Neural crest cell (in vitro differentiated cells): ENCODE measurements around the gene C20orf96. TPM values are rescaled to one million over a fixed set of nuclear protein-coding genes. Genes with fewer than 3 reads are reported as not detected.
A peak's percentile ranks its signal among the peaks of the same experiment; 100 is the strongest.

Experiments
- DNase-seq: peaks from one replicate; pipeline ENCODE4 v3.0.0; 2021; ENCODE audit warnings: low read depth, mixed read lengths, low spot score
- H3K27ac Mint-ChIP-seq: one replicate; pipeline ENCODE4 v1.8.0; 2021; ENCODE audit warnings: mild to moderate bottlenecking, mixed read lengths; ENCODE audit not compliant: unreplicated experiment
- H3K27me3 Mint-ChIP-seq: 2 replicates; pipeline ENCODE4 v1.8.0; 2021; ENCODE audit warnings: low read depth, mild to moderate bottlenecking, mixed read lengths
- H3K36me3 Mint-ChIP-seq: 2 replicates; pipeline ENCODE4 v1.8.0; 2021; ENCODE audit warnings: low read depth, mild to moderate bottlenecking, mixed read lengths
- H3K4me1 Mint-ChIP-seq: 2 replicates; pipeline ENCODE4 v1.8.0; 2021; ENCODE audit warnings: mixed read lengths
- H3K4me3 Mint-ChIP-seq: one replicate; pipeline ENCODE4 v1.8.0; 2021; ENCODE audit warnings: mild to moderate bottlenecking, mixed read lengths
- H3K9me3 Mint-ChIP-seq: 2 replicates; pipeline ENCODE4 v1.8.0; 2021; ENCODE audit warnings: mixed read lengths
- total RNA-seq: library from RNA; stranded (reverse); gene quantifications from 2 replicates; pipeline ENCODE4 v1.2.1, GENCODE V29; 2021
- TF ChIP-seq, protein P1 (sequence below): fragments of 200-600 bp; sonication (generic); conservative IDR thresholded peaks from 2 replicates; pipeline ENCODE4 v1.5.0; 2021; ENCODE audit warnings: antibody characterized with exemption, mild to moderate bottlenecking

Gene C20orf96
- total RNA-seq, 1 donor from 2014 or later = 34.0 TPM

DNA sequence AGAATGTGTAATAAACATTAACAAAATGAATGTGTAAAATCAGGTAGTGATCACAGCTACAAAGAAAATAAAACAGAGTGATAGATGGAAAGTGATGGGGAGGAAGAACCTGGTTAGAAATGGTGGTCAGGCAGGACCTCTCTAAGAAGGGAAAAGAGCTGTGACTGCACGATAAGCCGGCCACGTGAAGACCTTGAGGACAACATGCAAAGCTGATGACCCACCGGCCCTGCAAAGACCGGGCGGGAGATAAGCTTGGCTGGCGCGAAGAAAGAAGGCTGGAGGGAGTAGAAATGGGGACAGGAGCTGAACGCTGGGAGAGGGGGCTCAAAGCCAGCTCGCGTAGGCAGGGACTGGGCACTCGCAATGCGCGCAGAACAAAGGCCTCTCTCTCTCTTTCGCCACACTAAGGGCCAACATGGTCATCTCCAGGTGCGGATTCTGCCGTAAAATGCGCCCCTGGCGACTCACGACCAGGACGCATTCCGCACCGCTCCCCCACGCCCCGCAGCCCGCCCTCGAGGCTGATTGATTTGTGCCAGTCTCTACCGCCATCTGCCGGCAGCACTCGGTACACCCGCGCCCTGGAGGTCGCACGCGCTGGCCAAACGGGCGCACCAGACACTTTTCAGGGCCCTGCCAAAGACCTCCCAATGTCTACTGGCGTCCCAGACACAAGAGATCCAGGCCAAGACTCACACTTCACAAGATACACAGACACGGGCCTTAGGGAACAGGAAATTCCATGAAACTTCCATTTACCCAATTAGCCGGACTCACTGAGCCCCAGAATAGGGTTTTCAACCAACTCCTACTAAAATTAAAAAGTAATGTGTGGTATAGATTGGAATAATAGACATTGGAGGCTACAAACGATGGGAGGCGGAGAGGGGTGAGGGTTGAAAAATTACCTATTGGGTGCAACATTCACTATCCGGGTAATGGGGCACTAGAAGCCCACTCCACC lies 23.7 kb downstream of the C20orf96 start:
- H3K4me3 Mint-ChIP-seq = peak overlapping the region; percentile 79
- no peaks in the 10 kb centered on the region for H3K9me3 Mint-ChIP-seq
- no peaks in the 10 kb centered on the region for H3K36me3 Mint-ChIP-seq
- peaks cover 23% of the 10 kb centered on the region for H3K27me3 Mint-ChIP-seq
- peaks cover 11% of the 10 kb centered on the region for H3K4me1 Mint-ChIP-seq
- H3K27ac Mint-ChIP-seq = peak overlapping the region; percentile 91
- DNase-seq = peak; percentile 97
- TF ChIP-seq, protein P1, sequence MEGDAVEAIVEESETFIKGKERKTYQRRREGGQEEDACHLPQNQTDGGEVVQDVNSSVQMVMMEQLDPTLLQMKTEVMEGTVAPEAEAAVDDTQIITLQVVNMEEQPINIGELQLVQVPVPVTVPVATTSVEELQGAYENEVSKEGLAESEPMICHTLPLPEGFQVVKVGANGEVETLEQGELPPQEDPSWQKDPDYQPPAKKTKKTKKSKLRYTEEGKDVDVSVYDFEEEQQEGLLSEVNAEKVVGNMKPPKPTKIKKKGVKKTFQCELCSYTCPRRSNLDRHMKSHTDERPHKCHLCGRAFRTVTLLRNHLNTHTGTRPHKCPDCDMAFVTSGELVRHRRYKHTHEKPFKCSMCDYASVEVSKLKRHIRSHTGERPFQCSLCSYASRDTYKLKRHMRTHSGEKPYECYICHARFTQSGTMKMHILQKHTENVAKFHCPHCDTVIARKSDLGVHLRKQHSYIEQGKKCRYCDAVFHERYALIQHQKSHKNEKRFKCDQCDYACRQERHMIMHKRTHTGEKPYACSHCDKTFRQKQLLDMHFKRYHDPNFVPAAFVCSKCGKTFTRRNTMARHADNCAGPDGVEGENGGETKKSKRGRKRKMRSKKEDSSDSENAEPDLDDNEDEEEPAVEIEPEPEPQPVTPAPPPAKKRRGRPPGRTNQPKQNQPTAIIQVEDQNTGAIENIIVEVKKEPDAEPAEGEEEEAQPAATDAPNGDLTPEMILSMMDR = peak; percentile 99

DNA sequence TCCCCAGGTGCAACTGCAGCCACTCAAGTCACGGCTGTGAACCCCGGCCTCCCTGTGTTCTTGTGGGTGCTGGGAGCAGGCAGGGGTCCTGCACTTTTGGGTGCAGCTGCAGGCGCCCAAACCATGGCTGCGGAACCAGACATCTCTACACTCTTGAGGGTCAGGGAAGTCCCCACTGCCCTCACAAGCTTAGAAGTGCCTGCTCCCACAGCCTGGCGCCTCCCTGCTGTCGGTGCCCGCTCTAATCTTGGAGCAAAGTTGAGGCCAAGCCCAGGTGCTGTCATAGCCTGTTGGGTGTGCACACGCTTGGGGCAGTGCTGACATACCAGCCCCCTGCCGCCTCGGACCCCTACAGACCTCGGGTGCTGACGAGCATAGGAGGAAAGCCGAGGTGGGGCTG lies 26.8 kb downstream of the C20orf96 start:
- peaks cover 11% of the 10 kb centered on the region for H3K4me1 Mint-ChIP-seq
- DNase-seq = no peak
- H3K4me3 Mint-ChIP-seq = no peak overlapping the region
- TF ChIP-seq, protein P1 = no peak
- peaks cover 39% of the 10 kb centered on the region for H3K27me3 Mint-ChIP-seq
- no peak overlapping the region for H3K27ac Mint-ChIP-seq
- no peaks in the 10 kb centered on the region for H3K9me3 Mint-ChIP-seq
- H3K36me3 Mint-ChIP-seq = no peaks in the 10 kb centered on the region

DNA sequence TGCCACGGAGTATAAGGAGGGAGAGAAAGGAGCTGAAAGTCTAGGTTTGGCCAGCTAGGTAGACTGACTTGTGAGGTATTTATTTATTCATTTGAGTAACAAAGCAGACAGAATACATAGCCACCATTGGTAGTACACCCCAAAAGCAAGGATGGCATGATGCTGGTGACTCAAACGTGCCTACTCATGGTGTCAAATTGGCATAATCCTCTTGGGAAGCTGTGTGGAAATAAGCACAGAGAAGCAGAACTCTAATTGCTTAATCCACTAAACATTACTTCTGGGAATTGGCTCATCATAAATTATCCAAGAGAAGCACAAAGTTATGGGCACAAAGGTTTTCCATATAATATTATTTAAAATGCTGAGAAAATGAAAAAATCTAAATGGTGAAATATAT lies 30.6 kb downstream of the C20orf96 start:
- no peaks in the 10 kb centered on the region for H3K36me3 Mint-ChIP-seq
- H3K9me3 Mint-ChIP-seq = no peaks in the 10 kb centered on the region
- DNase-seq = no peak
- H3K4me3 Mint-ChIP-seq = no peak overlapping the region
- no peak overlapping the region for H3K27ac Mint-ChIP-seq
- peaks cover 57% of the 10 kb centered on the region for H3K27me3 Mint-ChIP-seq
- no peaks in the 10 kb centered on the region for H3K4me1 Mint-ChIP-seq
- TF ChIP-seq, protein P1 = no peak

DNA sequence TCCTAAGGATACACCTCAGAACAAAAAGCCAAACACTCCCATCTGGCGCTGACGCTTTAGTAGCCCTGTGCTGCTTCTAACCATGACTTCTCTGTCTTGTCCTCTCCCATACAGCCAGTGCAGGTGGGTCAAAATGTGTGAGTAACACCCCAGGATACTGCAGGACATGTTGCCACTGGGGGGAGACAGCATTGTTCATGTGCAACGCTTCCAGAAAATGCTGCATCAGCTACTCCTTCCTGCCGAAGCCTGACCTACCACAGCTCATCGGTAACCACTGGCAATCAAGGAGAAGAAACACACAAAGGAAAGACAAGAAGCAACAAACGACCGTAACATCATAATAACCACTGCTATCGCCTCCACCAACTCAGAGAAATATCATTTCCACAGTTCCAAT lies 31.6 kb downstream of the C20orf96 start:
- TF ChIP-seq, protein P1 = no peak
- peaks cover 2% of the 10 kb centered on the region for H3K9me3 Mint-ChIP-seq
- H3K4me3 Mint-ChIP-seq = no peak overlapping the region
- H3K36me3 Mint-ChIP-seq = no peaks in the 10 kb centered on the region
- H3K27ac Mint-ChIP-seq = no peak overlapping the region
- peaks cover 68% of the 10 kb centered on the region for H3K27me3 Mint-ChIP-seq
- DNase-seq = no peak
- H3K4me1 Mint-ChIP-seq = no peaks in the 10 kb centered on the region

DNA sequence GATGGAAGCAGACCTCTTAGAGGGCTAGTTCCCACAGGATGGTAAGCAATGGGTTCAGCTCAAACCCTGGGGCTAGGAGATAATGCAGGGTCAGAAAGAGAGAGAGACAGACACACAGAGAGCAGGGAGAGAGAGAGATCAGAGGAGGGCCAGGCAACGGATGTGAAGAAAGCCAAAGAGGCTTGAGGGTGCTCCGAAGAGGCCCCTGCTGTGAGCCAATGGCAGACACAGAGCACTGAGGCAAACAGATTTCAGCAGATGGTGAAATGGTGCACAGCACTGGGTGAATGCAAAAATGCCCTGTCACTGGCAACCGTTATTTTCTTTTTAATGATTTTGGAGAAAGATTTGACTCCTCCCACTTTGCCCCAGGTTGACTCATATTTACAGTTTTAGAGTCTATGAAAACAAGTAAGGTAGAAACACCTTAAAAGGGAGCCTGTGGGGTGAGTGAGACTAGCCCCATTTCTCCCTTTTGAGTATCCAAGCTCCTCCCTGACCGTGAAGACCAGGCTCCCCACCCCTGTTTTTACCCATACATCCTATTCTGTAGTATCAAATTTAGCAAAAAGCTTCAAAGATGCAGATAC lies 32.2 kb downstream of the C20orf96 start:
- no peak for DNase-seq
- Mint-ChIP-seq H3K4me1 (no peaks in the 10 kb centered on the region), H3K27ac (no peak overlapping the region)

More for the DNA sequence above, 32.2 kb downstream of the C20orf96 start:
- Mint-ChIP-seq H3K36me3 (no peaks in the 10 kb centered on the region), H3K4me3 (no peak overlapping the region), H3K27me3 (peaks cover 71% of the 10 kb centered on the region), H3K9me3 (peaks cover 2% of the 10 kb centered on the region)
- TF ChIP-seq, protein P1 = no peak
